Naive thymus-derived CD4-positive, alpha-beta T cell (primary cell): Measurements from ENCODE around the gene RUNX2. TPM values are rescaled to one million over a fixed set of nuclear protein-coding genes. Genes with fewer than 3 reads are reported as not detected.

ENCODE experiments used
- ATAC-seq: fragments of 150-1000 bp; cut with Tn5 transposase; 2 replicates; pipeline ENCODE4 v1.10.0; 2021; ENCODE audit warnings: mild to moderate bottlenecking, moderate library complexity
- CTCF ChIA-PET: fragments of 350-600 bp; sonication (Branson Sonifier 250); formaldehyde crosslinking; loops from one replicate; lab custom pipeline; 2021; ENCODE audit warnings: antibody characterized with exemption; lab: Charles Lee
- POLR2A ChIA-PET: fragments of 350-600 bp; sonication (Branson Sonifier 250); formaldehyde crosslinking; loops from one replicate; lab custom pipeline; 2021; ENCODE audit warnings: antibody characterized with exemption, inconsistent platforms; lab: Charles Lee
- DNase-seq, 9 donors: peaks; one replicate each; pipeline versions ENCODE4 v3.0.0 to v3.0.0-alpha.2; 2020 to 2022; ENCODE audit warnings: mixed read lengths in 1 of 9
- H3K27ac ChIP-seq: one replicate; pipeline ENCODE4 v1.7.0; 2013; ENCODE audit warnings: mild to moderate bottlenecking, low read depth, low read length, moderate library complexity
- H3K27me3 ChIP-seq, 2 donors: one replicate each; pipeline ENCODE4 v1.7.0; 2013; ENCODE audit warnings: low read length in 2 of 2, mild to moderate bottlenecking in 2 of 2, moderate library complexity in 2 of 2; ENCODE audit not compliant: control insufficient read depth in 2 of 2, insufficient read depth in 2 of 2
- H3K36me3 ChIP-seq, 3 experiments: 1 replicate in 2 of 3; 2 replicates in 1 of 3; pipeline ENCODE4 v1.7.0; 2013; ENCODE audit warnings: low read length in 3 of 3, mild to moderate bottlenecking in 3 of 3, moderate library complexity in 1 of 3; ENCODE audit not compliant: insufficient read depth in 3 of 3, control insufficient read depth in 2 of 3
- H3K4me1 ChIP-seq, 2 donors: one replicate each; pipeline ENCODE4 v1.7.0; 2013; ENCODE audit warnings: low read length in 2 of 2, mild to moderate bottlenecking in 2 of 2, moderate library complexity in 1 of 2; ENCODE audit not compliant: control insufficient read depth in 2 of 2, insufficient read depth in 2 of 2
- H3K4me3 ChIP-seq: 2 replicates; pipeline ENCODE4 v1.7.0; 2013; ENCODE audit warnings: mild to moderate bottlenecking, low read length
- H3K9me3 ChIP-seq, 3 experiments: 1 replicate in 2 of 3; 2 replicates in 1 of 3; pipeline ENCODE4 v1.7.0; 2013; ENCODE audit warnings: low read length in 3 of 3; ENCODE audit not compliant: control insufficient read depth in 2 of 3
- H3K27ac Mint-ChIP-seq, 9 donors: one replicate each; pipeline ENCODE4 v1.8.0; 2020 to 2022; ENCODE audit warnings: mixed read lengths in 9 of 9, mild to moderate bottlenecking in 8 of 9, moderate library complexity in 5 of 9, inconsistent platforms in 2 of 9
- H3K27me3 Mint-ChIP-seq, 5 donors: one replicate each; pipeline ENCODE4 v1.8.0; 2021 to 2022; ENCODE audit warnings: mixed read lengths in 5 of 5, mild to moderate bottlenecking in 1 of 5
- H3K36me3 Mint-ChIP-seq, 5 donors: one replicate each; pipeline ENCODE4 v1.8.0; 2020 to 2022; ENCODE audit warnings: mixed read lengths in 5 of 5, mild to moderate bottlenecking in 3 of 5, inconsistent platforms in 1 of 5
- H3K4me1 Mint-ChIP-seq, 7 donors: one replicate each; pipeline ENCODE4 v1.8.0; 2020 to 2022; ENCODE audit warnings: mixed read lengths in 7 of 7, mild to moderate bottlenecking in 3 of 7, inconsistent platforms in 1 of 7
- H3K4me3 Mint-ChIP-seq, 10 donors: one replicate each; pipeline ENCODE4 v1.8.0; 2020 to 2022; ENCODE audit warnings: mild to moderate bottlenecking in 10 of 10, mixed read lengths in 10 of 10, moderate library complexity in 6 of 10, inconsistent platforms in 2 of 10
- H3K9me3 Mint-ChIP-seq, 11 donors: one replicate each; pipeline ENCODE4 v1.8.0; 2020 to 2022; ENCODE audit warnings: mixed read lengths in 11 of 11, mild to moderate bottlenecking in 4 of 11, inconsistent platforms in 1 of 11, moderate library complexity in 1 of 11
- intact Hi-C, 2 donors: fragments of 100-400 bp; cut with micrococcal nuclease; formaldehyde crosslinking; loops; one replicate each; pipeline ENCODE4 v1.15.1; 2023
- polyA plus RNA-seq, 2 donors: library from polyadenylated mRNA; unstranded; fragments of 300-500 nt; fragmentation: Illumina TruSeq; gene quantifications; one replicate each; pipeline ENCODE4 v1.2.3, GENCODE V29; 2021
- total RNA-seq, 6 experiments: library from RNA in 5 of 6; stranded (reverse) in 5 of 6; gene quantifications; 1 replicate in 5 of 6; 2 replicates in 1 of 6; pipeline ENCODE4 v1.2.3 and lab custom pipeline; 2021 to 2026

Gene RUNX2
- total and polyA plus RNA-seq, 7 experiments from 2014 or later = 2.3 to 17.9 (median 13.9) TPM

GRCh38 chr6:45640081-45640491 lies 312.0 kb downstream of the RUNX2 start:
- no peak for DNase-seq
- Mint-ChIP-seq H3K27ac (no peak overlapping the region), H3K27me3 (peaks cover 0 to 9% (median 0%) of the 10 kb centered on the region in 5 donors), H3K36me3 (peaks cover 0 to 4% (median 0%) of the 10 kb centered on the region in 5 donors), H3K9me3 (peaks cover 0 to 1% (median 0%) of the 10 kb centered on the region in 11 donors), H3K4me1 (peaks cover 4 to 10% (median 5%) of the 10 kb centered on the region in 7 donors), H3K4me3 (no peak overlapping the region)
- H3K4me3 ChIP-seq = no peak overlapping the region
- H3K4me1 ChIP-seq = no peaks in the 10 kb centered on the region
- ChIA-PET POLR2A (no interaction called here), CTCF (interaction anchor here (1.2 kb wide), 1 partner anchor 62 kb away, joined by 4 read pairs; no protein-coding TSS in a partner anchor)
- no peak for ATAC-seq
- H3K9me3 ChIP-seq = no peaks in the 10 kb centered on the region
- intact Hi-C loops = no loop called here
- no peaks in the 10 kb centered on the region for H3K36me3 ChIP-seq
- H3K27me3 ChIP-seq = no peaks in the 10 kb centered on the region
- H3K27ac ChIP-seq = no peak overlapping the region

- peaks cover 4 to 13% (median 5%) of the 10 kb centered on the region in 7 donors for H3K4me1 Mint-ChIP-seq
- CTCF ChIA-PET = no interaction called here
Measured at GRCh38 chr6:45640811-45641210, 312.7 kb downstream of the RUNX2 start.

GRCh38 chr6:45642331-45643125 lies 314.4 kb downstream of the RUNX2 start:
- POLR2A ChIA-PET = interaction anchor here (0.7 to 1.1 kb wide), 2 partner anchors 10 to 93 kb away, joined by 3 to 4 read pairs; no protein-coding TSS in a partner anchor
- Histone ChIP-seq H3K27ac (no peak overlapping the region), H3K27me3 (no peaks in the 10 kb centered on the region), H3K36me3 (no peaks in the 10 kb centered on the region), H3K4me1 (peaks cover 0 to 3% of the 10 kb centered on the region in 2 donors), H3K9me3 (no peaks in the 10 kb centered on the region), H3K4me3 (no peak overlapping the region)
- H3K36me3 Mint-ChIP-seq = peaks cover 0 to 4% (median 0%) of the 10 kb centered on the region in 5 donors
- intact Hi-C loops = no loop called here
- CTCF ChIA-PET = no interaction called here
- peaks cover 0 to under 1% (median 0%) of the 10 kb centered on the region in 11 donors for H3K9me3 Mint-ChIP-seq
- peaks cover 0 to 5% (median 0%) of the 10 kb centered on the region in 5 donors for H3K27me3 Mint-ChIP-seq
- ATAC-seq = no peak
- no peak for DNase-seq
- no peak overlapping the region for H3K4me3 Mint-ChIP-seq
- H3K4me1 Mint-ChIP-seq = peaks cover 10 to 17% (median 15%) of the 10 kb centered on the region in 7 donors
- H3K27ac Mint-ChIP-seq = no peak overlapping the region

More at GRCh38 chr6:45640811-45641210, 312.7 kb downstream of the RUNX2 start:
- ATAC-seq = no peak
- Histone ChIP-seq H3K27me3 (no peaks in the 10 kb centered on the region), H3K9me3 (no peaks in the 10 kb centered on the region), H3K36me3 (no peaks in the 10 kb centered on the region), H3K4me1 (no peaks in the 10 kb centered on the region), H3K27ac (no peak overlapping the region), H3K4me3 (no peak overlapping the region)
- peak overlapping the region in 2 of 9 donors; percentile 12 to 34 for H3K27ac Mint-ChIP-seq
- no peak for DNase-seq
- peaks cover 0 to 1% (median 0%) of the 10 kb centered on the region in 11 donors for H3K9me3 Mint-ChIP-seq
- intact Hi-C loops = no loop called here
- H3K4me3 Mint-ChIP-seq = no peak overlapping the region
- POLR2A ChIA-PET = interaction anchor here (1.0 kb wide), 1 partner anchor 20 kb away, joined by 3 read pairs; no protein-coding TSS in a partner anchor
- peaks cover 0 to 4% (median 0%) of the 10 kb centered on the region in 5 donors for H3K36me3 Mint-ChIP-seq
- H3K27me3 Mint-ChIP-seq = peaks cover 0 to 7% (median 0%) of the 10 kb centered on the region in 5 donors

- Mint-ChIP-seq H3K27ac (no peak overlapping the region), H3K4me3 (no peak overlapping the region), H3K36me3 (peaks cover 0 to 4% (median 0%) of the 10 kb centered on the region in 5 donors), H3K9me3 (no peaks in the 10 kb centered on the region), H3K27me3 (peaks cover 0 to 5% (median 0%) of the 10 kb centered on the region in 5 donors), H3K4me1 (peaks cover 12 to 23% (median 21%) of the 10 kb centered on the region in 7 donors)
- H3K27me3 ChIP-seq = no peaks in the 10 kb centered on the region
- no peaks in the 10 kb centered on the region for H3K9me3 ChIP-seq
- POLR2A ChIA-PET = no interaction called here
- CTCF ChIA-PET = interaction anchor here (0.6 kb wide), 1 partner anchor 17 kb away, joined by 4 read pairs; no protein-coding TSS in a partner anchor
- DNase-seq = no peak
- intact Hi-C loops = no loop called here
- no peak for ATAC-seq
- no peak overlapping the region for H3K4me3 ChIP-seq
- peaks cover 0 to 7% of the 10 kb centered on the region in 2 donors for H3K4me1 ChIP-seq
- H3K27ac ChIP-seq = no peak overlapping the region
- H3K36me3 ChIP-seq = no peaks in the 10 kb centered on the region
Measured at GRCh38 chr6:45643126-45643525, 315.0 kb downstream of the RUNX2 start.

- Mint-ChIP-seq H3K9me3 (no peaks in the 10 kb centered on the region), H3K27me3 (peaks cover 0 to 5% (median 0%) of the 10 kb centered on the region in 5 donors), H3K27ac (peak overlapping the region in 1 of 9 donors; percentile 38), H3K4me1 (peaks cover 14 to 32% (median 20%) of the 10 kb centered on the region in 7 donors), H3K36me3 (peaks cover 0 to under 1% (median 0%) of the 10 kb centered on the region in 5 donors), H3K4me3 (no peak overlapping the region)
- H3K27me3 ChIP-seq = no peaks in the 10 kb centered on the region
- H3K4me3 ChIP-seq = no peak overlapping the region
- H3K4me1 ChIP-seq = peaks cover 0 to 7% of the 10 kb centered on the region in 2 donors
- DNase-seq (no peak), ATAC-seq (no peak)
- CTCF ChIA-PET = no interaction called here
- POLR2A ChIA-PET = no interaction called here
- intact Hi-C loops = no loop called here
- no peak overlapping the region for H3K27ac ChIP-seq
- H3K36me3 ChIP-seq = no peaks in the 10 kb centered on the region
- no peaks in the 10 kb centered on the region for H3K9me3 ChIP-seq
Measured at GRCh38 chr6:45644720-45645119, 316.6 kb downstream of the RUNX2 start.

GRCh38 chr6:45645302-45645701 lies 317.2 kb downstream of the RUNX2 start:
- Mint-ChIP-seq H3K27ac (no peak overlapping the region), H3K4me3 (no peak overlapping the region), H3K9me3 (no peaks in the 10 kb centered on the region), H3K27me3 (peaks cover 0 to 5% (median 0%) of the 10 kb centered on the region in 5 donors), H3K36me3 (no peaks in the 10 kb centered on the region), H3K4me1 (peaks cover 13 to 36% (median 26%) of the 10 kb centered on the region in 7 donors)
- DNase-seq = no peak
- no peak overlapping the region for H3K27ac ChIP-seq
- no peaks in the 10 kb centered on the region for H3K27me3 ChIP-seq
- H3K36me3 ChIP-seq = no peaks in the 10 kb centered on the region
- peaks cover 0 to 7% of the 10 kb centered on the region in 2 donors for H3K4me1 ChIP-seq
- ChIA-PET CTCF (no interaction called here), POLR2A (no interaction called here)
- H3K4me3 ChIP-seq = no peak overlapping the region
- no peak for ATAC-seq
- intact Hi-C loops = no loop called here
- H3K9me3 ChIP-seq = no peaks in the 10 kb centered on the region
